Bone marrow (tissue), 2 donors: ENCODE measurements around the gene HASPIN.
A peak's percentile ranks its signal among the peaks of the same experiment; 100 is the strongest.
"Not testable (repeated sequence)": the region's sequence is repeated elsewhere in the genome, so short reads cannot be mapped to it uniquely, and the experiment has no call there.

Experiments
- DNase-seq, 2 donors: peaks; one replicate each; lab custom pipeline; 2025; lab: John Stamatoyannopoulos, UW

The HASPIN gene

DNA sequence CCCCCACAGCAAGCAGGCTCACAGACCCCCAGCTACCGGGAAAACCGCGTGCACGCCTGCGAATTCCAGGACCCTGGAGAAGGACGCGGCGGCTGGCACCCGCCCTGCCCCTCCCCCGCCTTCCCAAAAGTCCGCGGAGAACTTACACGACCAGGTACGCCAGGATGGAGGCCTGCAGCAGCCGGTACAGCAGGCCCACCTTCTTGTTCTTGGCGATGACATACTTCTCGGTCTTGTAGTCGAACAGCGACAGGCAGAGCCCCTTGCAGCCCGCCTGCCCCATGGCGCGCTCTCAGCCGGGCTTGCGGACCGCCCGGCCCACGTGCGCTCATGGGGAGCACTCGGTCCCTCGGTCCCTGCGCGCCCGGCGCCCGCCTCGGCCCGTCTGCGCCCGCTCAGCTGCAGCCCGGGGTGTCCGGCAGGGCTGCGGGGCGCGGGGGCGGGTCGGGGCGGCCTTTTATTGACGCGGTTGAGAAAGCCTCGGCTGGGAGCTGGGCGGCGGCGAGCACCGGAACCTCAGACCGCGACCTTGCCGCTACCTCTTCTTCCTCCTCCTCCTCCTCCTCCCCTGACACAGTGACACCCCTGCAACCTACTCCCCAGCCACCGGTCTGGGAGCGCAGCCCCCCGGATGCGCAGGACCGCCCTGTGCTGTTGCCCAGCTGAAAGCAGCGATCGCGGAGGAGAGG is 27.8 kb upstream of the HASPIN start, which contains the start of gene P2RX5:
P2RX5 (minus strand) TSS at position 433 of the 689 bp plus-strand sequence; CDS start at position 283, 150 bp downstream.
- peak in 1 of 2 donors; percentile 20 for DNase-seq

DNA sequence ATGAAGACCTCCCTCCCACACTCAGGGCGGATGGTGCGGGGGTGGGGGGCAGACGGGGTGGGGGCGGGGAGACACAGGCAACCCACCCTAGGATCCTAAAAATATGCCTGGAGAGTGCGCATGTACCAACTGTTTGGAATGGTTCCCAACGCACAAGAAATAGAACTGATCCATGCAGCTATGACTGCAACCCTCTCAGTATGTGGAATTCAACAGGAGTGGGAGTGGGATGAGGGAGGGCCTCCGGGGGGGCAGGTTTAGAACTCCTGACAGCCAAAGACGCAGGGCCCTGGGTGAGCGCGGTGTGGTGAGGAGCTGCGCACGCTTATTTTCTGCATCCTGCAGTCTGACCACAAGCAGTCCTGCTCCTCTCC is 26.6 kb upstream of the HASPIN start:
- DNase-seq = no peak

DNA sequence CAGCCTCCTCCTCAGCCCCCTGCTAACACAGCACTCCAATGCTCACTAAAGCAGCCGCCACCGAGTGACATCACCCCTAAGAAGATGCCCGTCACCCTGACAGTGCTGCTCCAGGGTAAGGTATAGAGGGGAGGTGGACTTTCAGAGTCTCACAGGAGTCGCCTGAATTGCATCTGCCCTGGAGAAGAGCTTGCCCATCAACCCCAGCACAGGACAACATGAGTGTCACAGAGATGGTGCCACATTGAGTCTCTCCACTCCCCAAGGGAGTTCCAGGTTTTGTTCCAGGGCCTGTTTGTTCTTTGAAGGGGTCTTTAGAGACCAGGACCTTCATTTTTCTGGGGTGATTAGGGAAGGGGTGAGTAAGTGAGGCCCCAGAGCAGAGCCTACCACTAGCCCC is 25.6 kb upstream of the HASPIN start:
- DNase-seq = no peak

DNA sequence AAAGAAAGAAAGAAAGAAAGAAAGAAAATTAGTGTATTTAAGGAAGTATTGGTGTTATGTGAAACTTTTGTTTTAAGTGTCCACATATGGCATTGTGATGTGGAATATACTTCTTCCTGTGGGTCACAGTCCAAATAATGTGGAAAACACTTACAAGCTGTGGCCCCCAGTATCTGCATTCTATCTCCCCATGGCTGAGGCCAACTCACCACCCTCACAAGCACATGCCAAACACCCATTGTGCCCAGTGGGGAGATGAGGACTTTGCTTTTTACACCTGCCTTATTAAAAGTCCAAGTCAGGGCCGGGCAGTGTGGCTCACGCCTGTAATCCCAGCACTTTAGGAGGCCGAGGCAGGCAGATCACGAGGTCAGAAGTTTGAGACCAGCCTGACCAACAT is 23.8 kb upstream of the HASPIN start:
- DNase-seq = no peak

DNA sequence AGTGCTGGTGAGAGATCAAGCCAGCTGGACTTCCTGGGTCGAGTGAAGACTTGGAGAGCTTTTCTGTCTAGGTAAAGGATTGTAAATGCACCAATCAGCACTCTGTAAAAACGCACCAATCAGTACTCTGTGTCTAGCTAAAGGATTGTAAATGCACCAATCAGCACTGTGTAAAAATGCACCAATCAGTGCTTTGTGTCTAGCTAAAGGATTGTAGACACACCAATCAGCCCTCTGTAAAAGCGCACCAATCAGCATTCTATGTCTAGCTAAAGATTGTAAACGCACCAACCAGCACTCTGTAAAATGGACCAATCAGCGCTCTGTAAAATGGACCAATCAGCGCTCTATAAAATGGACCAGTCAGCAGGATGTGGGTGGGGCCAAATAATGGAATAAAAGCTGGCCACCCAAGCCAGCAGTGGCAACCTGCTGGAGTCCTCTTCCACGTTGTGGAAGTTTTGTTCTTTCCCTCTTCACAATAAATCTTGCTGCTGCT is 21.6 kb upstream of the HASPIN start:
- not testable (repeated sequence) for DNase-seq

DNA sequence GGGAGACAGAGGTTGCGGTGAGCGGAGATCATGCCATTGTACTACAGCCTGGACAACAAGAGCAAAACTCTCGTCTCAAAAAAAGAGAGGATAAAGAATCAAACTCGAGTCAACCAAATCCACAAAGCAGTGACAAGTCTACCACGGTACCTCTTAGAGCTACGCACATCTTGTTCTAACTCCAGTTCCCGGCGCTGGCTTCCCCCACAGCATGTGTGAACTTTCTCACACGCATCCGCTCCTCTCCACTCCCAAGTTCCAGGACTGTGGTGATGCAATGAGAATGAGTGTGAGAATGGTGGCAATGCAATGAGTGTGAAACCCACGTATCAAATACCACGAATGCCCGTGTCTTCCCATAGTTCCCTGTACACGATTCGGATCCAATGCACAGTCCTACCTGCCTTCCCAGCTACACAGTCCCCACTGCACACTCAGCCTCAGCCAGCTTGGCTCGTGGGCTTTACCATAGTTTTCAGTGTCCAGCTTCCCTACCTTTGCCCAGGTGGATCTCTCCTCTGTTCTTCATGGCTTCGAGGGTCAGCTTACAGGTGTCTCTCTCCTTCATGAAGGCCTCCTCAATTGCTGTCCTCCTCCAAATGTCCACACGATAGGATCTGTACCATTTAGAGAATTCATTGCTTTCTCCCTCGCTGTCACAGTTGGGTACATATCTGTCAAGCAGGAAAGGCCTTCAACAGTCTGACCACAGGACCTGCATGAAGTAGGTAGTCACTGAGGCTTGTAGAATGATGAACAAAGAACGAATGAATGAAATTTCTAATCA is 18.6 kb upstream of the HASPIN start:
- DNase-seq = no peak

DNA sequence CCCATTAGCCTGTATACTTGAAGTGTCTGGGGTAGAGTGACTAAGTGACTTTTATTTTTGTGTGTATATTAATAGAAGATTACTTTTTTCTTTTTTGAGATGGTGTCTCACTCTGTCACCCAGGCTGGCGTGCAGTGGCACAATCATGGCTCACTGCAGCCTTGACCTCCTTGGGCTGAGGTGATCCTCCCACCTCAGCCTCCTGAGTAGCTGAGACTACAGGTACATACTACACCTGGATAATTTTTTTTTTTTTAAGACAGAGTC is 18.1 kb upstream of the HASPIN start:
- not testable (repeated sequence) for DNase-seq

DNA sequence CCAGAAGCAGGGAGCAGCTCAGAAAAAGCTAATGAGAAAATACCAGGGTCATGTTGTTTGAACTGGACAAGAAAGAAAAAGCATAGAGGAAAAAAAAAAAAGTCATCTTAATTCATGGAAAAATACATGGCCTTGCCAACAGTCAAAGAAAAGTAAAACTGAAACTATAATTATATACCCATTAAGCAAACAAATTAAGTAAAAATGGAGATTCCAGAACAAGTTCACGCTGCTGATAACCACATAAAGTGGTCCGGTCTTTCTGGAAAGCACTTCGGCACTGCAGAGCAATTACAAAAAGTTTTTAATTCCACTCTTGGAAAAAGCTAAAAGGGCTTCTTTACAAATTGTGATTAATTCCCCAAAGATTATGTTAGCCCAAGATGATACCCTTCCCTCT is 15.3 kb upstream of the HASPIN start:
- no peak for DNase-seq

DNA sequence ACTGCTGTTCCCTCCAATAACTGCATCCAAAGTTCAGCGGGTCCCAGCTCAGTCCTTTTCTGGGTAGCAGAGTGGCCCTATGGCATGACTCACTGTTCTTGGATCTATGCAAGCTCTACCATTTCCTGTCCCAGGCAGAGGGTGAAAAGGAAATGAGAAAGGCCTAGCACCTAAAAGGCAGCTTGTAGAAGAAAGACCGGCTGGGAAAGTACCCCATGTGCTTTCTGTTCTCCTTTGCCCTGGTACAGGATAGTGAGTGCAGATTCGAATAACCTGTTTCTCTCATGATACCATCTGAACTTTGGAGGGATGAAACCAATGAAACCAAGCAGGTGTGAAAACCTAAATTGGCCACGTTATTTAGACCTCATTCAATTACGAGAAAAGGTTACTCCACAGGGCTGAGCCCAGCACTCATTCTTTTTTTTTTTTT is 12.7 kb upstream of the HASPIN start:
- peak; percentile 6 to 95 for DNase-seq

DNA sequence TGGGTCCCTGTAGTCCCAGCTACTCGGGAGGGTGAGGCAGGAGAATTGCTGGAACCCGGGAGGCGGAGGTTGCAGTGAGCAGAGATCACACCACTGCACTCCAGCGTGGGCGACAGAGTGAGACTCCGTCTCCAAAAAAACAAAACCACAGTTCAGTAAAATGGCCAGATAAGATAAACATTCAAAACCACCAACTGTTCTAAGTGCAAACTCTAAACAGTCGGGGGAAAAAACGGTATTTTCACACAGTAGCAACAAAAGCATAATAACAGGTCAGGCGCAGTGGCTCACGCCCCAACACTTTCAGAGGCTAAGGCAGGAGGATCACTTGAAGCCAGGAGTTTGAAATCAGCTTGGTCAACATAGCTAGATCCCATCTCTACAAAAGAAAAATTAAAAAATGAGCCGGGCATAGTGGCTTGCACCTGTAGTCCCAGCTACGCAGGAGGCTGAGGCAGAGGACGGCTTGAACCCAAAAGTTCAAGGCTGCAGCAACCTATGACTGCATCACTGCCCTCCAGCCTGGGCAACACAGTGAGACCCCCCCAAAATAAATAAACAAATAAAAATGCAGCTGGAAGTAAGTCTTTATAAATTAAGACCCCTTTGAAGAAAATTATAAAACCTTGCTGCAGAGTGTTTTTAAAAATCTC is 10.8 kb upstream of the HASPIN start:
- DNase-seq = no peak

DNA sequence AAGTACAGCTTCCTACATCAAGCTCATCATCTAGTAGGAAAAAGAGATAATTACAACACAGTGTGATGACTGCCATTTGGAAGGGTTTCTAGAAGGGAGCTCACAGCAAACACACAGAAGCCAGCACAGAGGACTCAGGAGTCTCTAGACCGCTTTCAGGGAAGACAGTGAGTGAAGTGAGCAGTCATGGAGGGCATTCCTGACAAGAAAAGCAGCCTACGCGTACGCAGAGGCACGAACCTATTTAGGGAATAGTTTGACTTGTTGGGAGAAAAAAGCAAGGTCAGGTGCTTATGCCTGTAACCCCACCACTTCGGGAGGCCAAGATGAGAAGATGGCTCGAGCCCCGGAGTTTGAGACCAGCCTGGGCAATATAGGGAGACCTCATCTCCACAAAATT is 8.4 kb upstream of the HASPIN start:
- no peak for DNase-seq

DNA sequence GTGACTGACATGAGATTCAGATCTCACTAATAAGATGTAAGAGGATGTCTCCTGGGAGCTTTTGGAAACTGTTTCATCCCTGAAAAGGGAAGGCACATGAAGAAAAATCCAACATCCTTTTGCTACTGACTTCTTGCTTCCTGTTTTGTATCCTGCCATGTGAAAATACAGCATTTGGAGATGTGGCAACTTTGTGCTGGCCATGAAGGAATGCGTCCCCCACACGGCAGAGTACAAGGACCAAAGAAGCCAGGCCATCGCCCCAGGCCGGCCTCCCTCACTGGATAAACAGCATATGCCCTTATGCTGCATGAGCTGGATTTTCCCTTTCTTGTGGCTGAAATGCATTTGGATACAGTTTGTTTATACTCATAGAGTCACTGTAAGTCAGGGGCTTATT is 5.5 kb upstream of the HASPIN start:
- DNase-seq = no peak

DNA sequence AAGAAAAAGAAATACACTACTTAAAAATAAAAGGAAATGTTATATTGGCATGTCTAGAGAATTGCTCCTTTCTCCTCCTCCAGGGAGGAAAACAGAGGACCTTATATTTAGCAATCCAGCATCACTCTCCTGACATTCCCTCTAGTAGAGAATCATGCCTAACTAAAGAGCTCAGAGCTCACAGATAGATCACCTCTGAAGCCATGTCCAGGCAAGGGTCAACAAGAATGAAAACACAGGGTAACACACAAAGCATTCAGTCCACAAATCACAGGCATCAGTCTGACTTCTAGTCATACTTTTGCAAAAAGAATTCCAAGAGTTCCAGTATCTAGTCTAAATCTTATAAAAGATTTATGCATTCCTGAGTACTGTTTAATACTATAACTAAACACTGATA is 4.4 kb upstream of the HASPIN start:
- DNase-seq = no peak

DNA sequence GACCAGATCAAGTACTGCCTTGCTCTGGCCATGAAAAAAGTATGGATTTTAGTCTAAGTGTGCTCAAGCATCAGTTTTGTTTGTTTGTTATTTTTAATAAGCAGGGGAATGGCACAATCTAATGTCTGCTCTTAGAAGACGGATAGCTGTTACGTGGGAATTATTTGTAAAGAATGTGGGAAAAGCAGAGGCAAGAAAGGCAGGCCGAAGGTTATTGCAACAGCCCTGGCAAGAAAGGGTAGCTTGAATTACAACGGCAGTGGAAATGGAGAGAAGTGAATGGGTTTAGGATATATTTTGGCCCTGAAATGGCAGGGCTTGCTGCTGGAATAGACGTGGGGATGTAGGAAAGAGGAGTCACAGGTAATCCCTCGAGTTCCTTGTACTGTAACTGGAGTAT is 987 bp upstream of the HASPIN start:
- DNase-seq = no peak

DNA sequence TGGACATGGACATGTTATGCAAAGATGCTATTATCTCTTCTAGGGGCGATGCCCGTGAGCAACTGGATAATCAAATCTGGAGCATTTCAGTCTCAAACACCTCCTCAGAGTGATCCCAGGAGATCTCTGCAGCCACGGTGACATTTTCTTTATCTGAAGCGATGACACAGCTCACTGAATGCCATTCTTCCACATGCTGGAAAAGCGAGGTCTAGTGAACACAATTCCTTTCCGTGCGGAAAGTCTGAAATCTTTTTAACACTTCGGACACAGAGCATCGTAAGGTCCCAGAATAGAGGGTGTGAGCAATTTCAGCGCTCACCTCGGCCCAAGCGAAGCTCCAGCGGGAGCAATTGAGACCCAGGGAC is 531 bp upstream of the HASPIN start:
- DNase-seq = no peak

DNA sequence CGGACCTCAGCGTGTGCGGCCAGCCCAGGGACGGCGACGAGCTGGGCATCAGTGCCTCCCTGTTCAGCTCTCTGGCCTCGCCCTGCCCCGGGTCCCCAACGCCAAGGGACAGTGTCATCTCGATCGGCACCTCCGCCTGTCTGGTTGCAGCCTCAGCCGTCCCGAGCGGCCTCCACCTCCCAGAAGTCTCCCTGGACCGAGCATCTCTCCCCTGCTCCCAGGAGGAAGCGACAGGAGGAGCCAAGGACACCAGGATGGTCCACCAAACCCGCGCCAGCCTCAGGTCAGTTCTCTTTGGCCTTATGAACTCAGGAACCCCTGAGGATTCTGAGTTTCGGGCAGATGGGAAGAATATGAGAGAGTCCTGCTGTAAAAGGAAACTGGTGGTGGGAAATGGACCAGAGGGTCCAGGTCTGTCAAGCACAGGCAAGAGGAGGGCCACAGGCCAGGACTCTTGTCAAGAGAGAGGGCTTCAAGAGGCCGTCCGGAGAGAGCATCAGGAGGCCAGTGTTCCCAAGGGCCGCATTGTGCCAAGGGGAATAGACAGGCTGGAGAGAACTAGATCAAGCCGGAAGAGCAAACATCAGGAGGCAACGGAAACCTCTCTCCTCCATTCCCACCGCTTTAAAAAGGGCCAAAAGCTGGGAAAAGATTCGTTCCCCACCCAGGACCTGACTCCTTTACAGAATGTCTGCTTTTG is 825 bp downstream of the HASPIN start:
- DNase-seq = no peak

DNA sequence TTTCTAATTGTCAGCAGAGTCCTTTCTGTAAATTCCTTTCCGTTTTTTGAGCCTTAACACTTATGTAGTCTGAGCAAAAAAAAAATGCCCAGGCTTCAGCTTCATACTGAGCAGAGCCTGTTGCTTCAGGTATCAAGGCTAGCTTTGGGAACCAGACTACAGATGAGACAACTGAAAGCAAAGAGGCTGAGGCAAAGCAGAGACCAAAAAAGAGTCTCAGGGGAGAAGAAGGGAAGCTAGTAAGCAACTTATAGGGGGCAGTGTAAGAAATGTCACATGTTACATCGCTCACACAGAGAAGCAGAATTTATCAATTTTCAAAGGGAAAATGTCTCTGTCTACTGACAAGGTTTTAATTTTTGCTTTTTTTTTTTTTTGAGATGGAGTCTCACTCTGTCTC is 3.3 kb downstream of the HASPIN start:
- no peak for DNase-seq

DNA sequence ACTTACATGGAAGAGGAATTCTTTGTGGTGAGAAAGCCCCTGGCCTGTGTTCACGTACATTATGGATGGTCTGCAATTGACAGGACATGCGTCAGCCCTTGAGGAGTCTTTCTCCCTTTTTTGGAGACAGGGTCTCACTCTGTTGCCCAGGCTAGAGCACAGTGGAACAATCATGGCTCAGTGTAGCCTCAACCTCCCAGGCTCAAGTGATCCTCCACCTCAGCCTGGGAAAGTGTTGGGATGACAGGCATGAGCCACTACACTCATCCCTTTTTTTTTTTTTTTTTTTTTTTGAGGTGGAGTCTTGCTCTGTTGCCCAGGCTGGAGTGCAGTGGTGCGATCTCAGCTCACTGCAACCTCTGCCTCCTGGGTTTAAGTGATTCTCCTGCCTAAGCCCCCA is 4.4 kb downstream of the HASPIN start:
- not testable (repeated sequence) for DNase-seq

DNA sequence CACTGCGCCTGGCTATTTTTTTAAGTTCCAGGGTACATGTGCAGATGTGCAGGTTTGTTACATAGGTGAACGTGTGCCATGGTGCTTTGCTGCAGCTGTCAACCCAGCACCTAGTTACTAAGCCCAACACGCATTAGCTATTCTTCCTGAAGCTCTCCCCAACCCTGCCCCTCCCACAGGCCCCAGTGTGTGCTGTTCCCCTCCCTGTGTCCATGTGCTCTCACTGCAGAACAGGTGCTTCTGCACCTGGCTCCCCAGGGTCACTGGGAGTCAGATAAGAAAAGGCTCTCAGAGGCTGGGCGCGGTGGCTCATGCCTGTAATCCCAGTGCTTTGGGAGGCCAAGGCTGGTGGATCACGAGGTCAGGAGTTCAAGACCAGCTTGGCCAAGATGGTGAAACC is 6.2 kb downstream of the HASPIN start:
- DNase-seq = no peak

DNA sequence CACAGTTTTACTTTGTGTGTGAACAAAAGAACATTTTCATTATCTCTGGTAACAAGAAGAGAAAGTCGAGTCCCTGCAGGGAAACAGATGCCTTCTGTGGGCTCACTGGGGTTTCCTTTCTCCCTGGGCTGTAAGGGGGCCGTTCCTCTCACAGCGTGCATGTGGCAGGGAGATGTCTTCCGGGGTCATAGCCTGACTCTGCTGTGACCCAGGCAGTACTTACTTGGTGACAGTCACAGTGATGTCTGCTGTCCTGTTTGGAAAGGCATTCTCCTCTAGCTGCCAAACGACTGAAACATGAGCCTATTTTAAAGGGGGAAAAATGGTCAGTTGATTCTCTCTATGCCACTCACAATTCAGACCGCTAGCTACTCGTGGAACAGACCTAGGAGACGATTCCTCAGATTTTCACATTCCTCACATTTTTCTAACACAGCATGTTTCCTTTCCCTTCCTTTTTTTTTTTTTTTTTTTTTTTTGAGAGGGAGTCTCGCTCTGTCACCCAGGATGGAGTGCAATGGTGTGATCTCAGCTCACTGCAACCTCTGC is 7.3 kb downstream of the HASPIN start:
- no peak for DNase-seq

DNA sequence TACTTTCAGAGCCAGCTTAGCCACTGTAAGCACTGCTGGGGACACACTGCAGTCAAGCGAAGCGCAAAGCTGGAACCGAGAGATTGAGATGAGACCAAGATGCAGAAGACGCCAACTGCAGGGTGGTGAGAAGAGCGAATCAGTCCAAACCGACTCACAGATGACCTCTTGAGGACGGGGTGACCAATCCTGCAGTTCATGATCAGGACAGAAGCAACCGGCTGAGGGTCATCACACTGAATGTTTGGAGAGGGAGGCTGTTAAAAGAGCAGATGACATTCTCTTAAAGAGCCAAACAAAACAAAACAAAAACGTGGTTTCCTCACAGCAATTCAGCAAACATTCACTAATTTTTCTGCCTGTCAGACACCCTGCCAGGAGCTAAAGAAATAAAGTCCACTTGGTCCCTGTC is 8.5 kb downstream of the HASPIN start:
- DNase-seq = no peak

DNA sequence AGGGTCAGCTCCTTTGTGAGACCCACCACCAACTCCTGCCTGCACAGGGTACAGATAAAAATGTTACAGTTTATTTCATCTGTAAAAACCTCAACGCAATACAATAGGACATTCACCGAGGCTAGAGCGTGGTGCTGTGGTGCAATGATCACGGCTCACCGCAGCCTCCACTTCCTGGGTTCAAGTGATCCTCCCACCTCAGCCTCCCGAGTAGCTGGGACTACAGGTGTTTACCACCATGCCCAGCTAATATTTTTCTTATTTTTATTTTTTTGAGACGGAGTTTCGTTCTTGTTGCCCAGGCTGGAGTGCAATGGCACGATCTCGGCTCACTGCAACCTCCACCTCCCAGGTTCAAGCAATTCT is 11.2 kb downstream of the HASPIN start:
- not testable (repeated sequence) for DNase-seq
